PC-3 (cell line): ENCODE data around the gene SMIM17. TPM values are rescaled to one million over a fixed set of nuclear protein-coding genes. Genes with fewer than 3 reads are reported as not detected.

Experiments
- ATAC-seq: fragments of 200-7000 bp; cut with Tn5 transposase; 2 replicates; pipeline ENCODE4 v1.9.1; 2020; ENCODE audit warnings: mild to moderate bottlenecking, moderate library complexity
- BruUV-seq: library from RNA; stranded (reverse); fragments of 400-500 nt; replicated peaks from 2 replicates; lab custom pipeline; 2021; lab: Mats Ljungman, UMichigan
- CTCF ChIA-PET: fragments of 300-600 bp; sonication (Branson Sonifier 250); formaldehyde crosslinking; loops from one replicate; lab custom pipeline; 2022; ENCODE audit warnings: antibody characterized with exemption; lab: Charles Lee
- POLR2A ChIA-PET: fragments of 300-600 bp; sonication (Branson Sonifier 250); formaldehyde crosslinking; loops from one replicate; lab custom pipeline; 2022; ENCODE audit warnings: antibody characterized with exemption; ENCODE audit not compliant: unreplicated experiment; lab: Charles Lee
- DNase-seq: peaks from one replicate; pipeline ENCODE4 v3.0.0-alpha.2; 2015
- H2AFZ ChIP-seq: fragments of 300-600 bp; sonication (generic); 2 replicates; pipeline ENCODE4 v1.6.0; 2016; ENCODE audit warnings: antibody characterized with exemption, low read length
- H3F3A ChIP-seq: fragments of 300-600 bp; sonication (generic); one replicate; pipeline ENCODE4 v1.6.0; 2017; ENCODE audit warnings: antibody characterized with exemption, low read length, control low read depth, mild to moderate bottlenecking; ENCODE audit not compliant: unreplicated experiment
- H3K27ac ChIP-seq: fragments of 300-600 bp; sonication (generic); 2 replicates; pipeline ENCODE4 v1.5.1; 2016; ENCODE audit warnings: mild to moderate bottlenecking, low read length
- H3K27me3 ChIP-seq: fragments of 300-600 bp; sonication (generic); 2 replicates; pipeline ENCODE4 v1.6.1; 2016; ENCODE audit warnings: low read length, mixed read lengths
- H3K36me3 ChIP-seq: fragments of 300-600 bp; sonication (generic); 2 replicates; pipeline ENCODE4 v1.6.1; 2016; ENCODE audit warnings: low read depth, mixed run types, low read length, mixed read lengths
- H3K4me1 ChIP-seq: fragments of 300-600 bp; sonication (generic); 2 replicates; pipeline ENCODE4 v1.5.1; 2016; ENCODE audit warnings: low read length; ENCODE audit not compliant: insufficient read depth
- H3K4me2 ChIP-seq: fragments of 300-600 bp; sonication (generic); 2 replicates; pipeline ENCODE4 v1.6.0; 2016; ENCODE audit warnings: low read length
- H3K4me3 ChIP-seq: fragments of 300-600 bp; sonication (generic); 2 replicates; pipeline ENCODE4 v1.5.1; 2016; ENCODE audit warnings: mild to moderate bottlenecking, low read length, mixed read lengths
- H3K79me2 ChIP-seq: fragments of 300-600 bp; sonication (generic); 2 replicates; pipeline ENCODE4 v1.6.1; 2017; ENCODE audit warnings: low read length, mixed read lengths
- H3K9ac ChIP-seq: fragments of 300-600 bp; sonication (generic); 2 replicates; pipeline ENCODE4 v1.6.0; 2016; ENCODE audit warnings: mild to moderate bottlenecking, low read length
- H3K9me2 ChIP-seq: fragments of 300-600 bp; sonication (generic); replicated peaks from 2 replicates; pipeline ENCODE4 v1.6.1; 2016; ENCODE audit warnings: mixed run types, low read length, mixed read lengths
- H3K9me3 ChIP-seq: fragments of 300-600 bp; sonication (generic); 2 replicates; pipeline ENCODE4 v1.6.1; 2016; ENCODE audit warnings: low read length, mixed read lengths
- H4K20me1 ChIP-seq: fragments of 300-600 bp; sonication (generic); 2 replicates; pipeline ENCODE4 v1.6.1; 2016; ENCODE audit warnings: low read length, mixed read lengths
- EZH2 ChIP-seq: fragments of 300-600 bp; sonication (generic); IDR thresholded peaks from one replicate; pipeline ENCODE4 v1.6.1; 2017; ENCODE audit warnings: antibody characterized with exemption, mild to moderate bottlenecking, low read length; ENCODE audit not compliant: unreplicated experiment
- EZH2phosphoT487 ChIP-seq: fragments of 300-600 bp; sonication (generic); IDR thresholded peaks from 2 replicates; pipeline ENCODE4 v1.6.1; 2018; ENCODE audit warnings: mild to moderate bottlenecking, antibody characterized with exemption, low read length, borderline replicate concordance
- intact Hi-C: fragments of 100-400 bp; cut with micrococcal nuclease; formaldehyde crosslinking; loops from 2 replicates; pipeline ENCODE4 v1.9.0; 2023
- total RNA-seq: library from RNA; depleted of rRNA; stranded (reverse); fragments of >200 nt; gene quantifications from 2 replicates; pipeline ENCODE4 v1.2.3, GENCODE V29; 2014
- TF ChIP-seq, protein P1 (sequence below): fragments of 300-600 bp; sonication (generic); conservative IDR thresholded peaks from 2 replicates; pipeline ENCODE4 v1.5.1; 2017; ENCODE audit warnings: antibody characterized with exemption, low read depth, mild to moderate bottlenecking, low read length

SMIM17 gene
- total RNA-seq, 1 experiment from 2014 or later, result not detected

DNA sequence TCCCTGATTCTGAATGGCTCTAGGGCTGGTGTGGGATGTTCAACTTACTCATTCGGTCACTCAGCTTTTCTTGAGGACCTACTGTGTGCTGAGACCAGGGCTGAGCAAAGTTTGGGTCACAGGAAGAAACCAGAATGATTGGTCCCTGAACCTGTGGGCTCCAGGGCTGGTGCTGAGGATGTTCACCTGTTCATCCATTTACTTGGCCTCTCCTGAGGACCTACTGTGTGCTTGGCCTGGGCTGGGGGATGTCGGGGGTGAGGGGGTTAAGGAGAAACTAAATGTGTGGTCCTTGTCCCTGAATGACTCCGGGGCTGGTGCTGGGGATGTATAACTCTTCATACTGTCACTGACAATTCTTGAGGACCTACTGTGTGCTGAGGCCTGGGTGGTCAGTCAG lies 18.3 kb downstream of the SMIM17 start:
- POLR2A ChIA-PET, result no interaction called here
- no peak overlapping the region for H3K9ac ChIP-seq

DNA sequence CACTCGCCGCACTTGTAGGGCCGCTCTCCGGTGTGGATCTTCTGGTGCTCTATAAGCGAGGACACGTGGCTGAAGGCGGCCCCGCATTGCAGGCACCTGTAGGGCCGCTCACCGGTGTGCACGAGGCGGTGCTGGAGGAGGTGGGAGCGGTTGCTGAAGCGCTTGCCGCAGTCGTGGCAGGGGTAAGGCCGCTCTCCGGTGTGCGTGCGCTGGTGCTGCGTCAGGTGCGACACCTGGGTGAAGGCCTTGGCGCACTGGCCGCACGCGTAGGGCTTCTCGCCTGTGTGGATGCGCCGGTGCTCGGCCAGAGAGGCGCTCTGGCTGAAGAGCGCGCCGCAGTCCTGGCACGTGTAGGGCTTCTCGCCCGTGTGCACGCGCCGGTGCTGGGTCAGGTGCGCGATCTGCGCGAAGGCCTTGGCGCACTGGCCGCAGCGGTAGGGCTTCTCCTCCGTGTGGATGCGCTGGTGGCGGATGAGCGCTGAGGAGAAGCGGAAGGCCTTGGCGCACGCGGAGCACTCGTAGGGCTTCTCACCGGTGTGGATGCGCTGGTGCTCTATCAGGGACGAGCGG lies 21.1 kb downstream of the SMIM17 start:
- no peaks in the 10 kb centered on the region for H3K36me3 ChIP-seq
- ATAC-seq, result no peak
- no peaks in the 10 kb centered on the region for H3K79me2 ChIP-seq
- H3K9ac ChIP-seq, result no peak overlapping the region
- no TSS peak for BruUV-seq
- H3K4me3 ChIP-seq, result no peak overlapping the region
- DNase-seq, result no peak
- H3K9me2 ChIP-seq, result no peaks in the 10 kb centered on the region
- intact Hi-C loops, result no loop called here
- H3K4me1 ChIP-seq, result no peaks in the 10 kb centered on the region
- no peak overlapping the region for H3K27ac ChIP-seq
- H3K27me3 ChIP-seq, result no peaks in the 10 kb centered on the region
- TF ChIP-seq, protein P1, sequence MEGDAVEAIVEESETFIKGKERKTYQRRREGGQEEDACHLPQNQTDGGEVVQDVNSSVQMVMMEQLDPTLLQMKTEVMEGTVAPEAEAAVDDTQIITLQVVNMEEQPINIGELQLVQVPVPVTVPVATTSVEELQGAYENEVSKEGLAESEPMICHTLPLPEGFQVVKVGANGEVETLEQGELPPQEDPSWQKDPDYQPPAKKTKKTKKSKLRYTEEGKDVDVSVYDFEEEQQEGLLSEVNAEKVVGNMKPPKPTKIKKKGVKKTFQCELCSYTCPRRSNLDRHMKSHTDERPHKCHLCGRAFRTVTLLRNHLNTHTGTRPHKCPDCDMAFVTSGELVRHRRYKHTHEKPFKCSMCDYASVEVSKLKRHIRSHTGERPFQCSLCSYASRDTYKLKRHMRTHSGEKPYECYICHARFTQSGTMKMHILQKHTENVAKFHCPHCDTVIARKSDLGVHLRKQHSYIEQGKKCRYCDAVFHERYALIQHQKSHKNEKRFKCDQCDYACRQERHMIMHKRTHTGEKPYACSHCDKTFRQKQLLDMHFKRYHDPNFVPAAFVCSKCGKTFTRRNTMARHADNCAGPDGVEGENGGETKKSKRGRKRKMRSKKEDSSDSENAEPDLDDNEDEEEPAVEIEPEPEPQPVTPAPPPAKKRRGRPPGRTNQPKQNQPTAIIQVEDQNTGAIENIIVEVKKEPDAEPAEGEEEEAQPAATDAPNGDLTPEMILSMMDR, result no peak
- no peak for TF ChIP-seq EZH2phosphoT487
- no peak for TF ChIP-seq EZH2
- peaks cover 50% of the 10 kb centered on the region for H3K9me3 ChIP-seq
- no peak overlapping the region for H3K4me2 ChIP-seq
- ChIA-PET POLR2A (no interaction called here), CTCF (no interaction called here)
- H4K20me1 ChIP-seq, result no peaks in the 10 kb centered on the region
- H2AFZ ChIP-seq, result no peak overlapping the region
- H3F3A ChIP-seq, result no peaks in the 10 kb centered on the region

More for the DNA sequence above, 18.3 kb downstream of the SMIM17 start:
- CTCF ChIA-PET, result no interaction called here
- TF ChIP-seq EZH2 (no peak), EZH2phosphoT487 (no peak)
- TF ChIP-seq, protein P1, result no peak
- Histone ChIP-seq H3K36me3 (no peaks in the 10 kb centered on the region), H4K20me1 (no peaks in the 10 kb centered on the region), H3K9me2 (no peaks in the 10 kb centered on the region), H3K27me3 (no peaks in the 10 kb centered on the region), H3K27ac (no peak overlapping the region), H3K4me1 (no peaks in the 10 kb centered on the region), H3K79me2 (no peaks in the 10 kb centered on the region), H3K4me3 (no peak overlapping the region), H3K4me2 (no peak overlapping the region), H2AFZ (no peak overlapping the region), H3F3A (no peaks in the 10 kb centered on the region), H3K9me3 (peaks cover 56% of the 10 kb centered on the region)
- intact Hi-C loops, result no loop called here
- DNase-seq, result no peak
- no peak for ATAC-seq
- no TSS peak for BruUV-seq

DNA sequence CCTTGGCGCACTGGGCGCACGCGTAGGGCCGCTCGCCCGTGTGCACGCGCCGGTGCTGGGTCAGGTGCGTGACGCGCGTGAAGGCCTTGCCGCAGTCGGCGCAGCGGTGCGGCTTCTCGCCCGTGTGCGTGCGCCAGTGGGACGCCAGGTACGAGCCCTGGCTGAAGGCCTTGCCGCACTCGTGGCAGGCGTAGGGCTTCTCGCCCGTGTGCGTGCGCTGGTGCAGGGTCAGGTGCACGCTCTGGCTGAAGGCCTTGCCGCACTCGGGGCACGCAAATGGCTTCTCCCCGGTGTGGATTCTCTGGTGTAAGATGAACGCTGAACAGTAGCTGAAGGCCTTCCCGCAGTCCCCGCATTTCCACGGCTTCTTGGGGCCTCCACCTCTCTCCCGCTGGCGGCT lies 21.6 kb downstream of the SMIM17 start:
- ChIA-PET CTCF (no interaction called here), POLR2A (no interaction called here)
- TF ChIP-seq EZH2 (no peak), EZH2phosphoT487 (no peak)
- TF ChIP-seq, protein P1, result no peak
- DNase-seq (no peak), ATAC-seq (no peak)
- intact Hi-C loops, result no loop called here
- Histone ChIP-seq H3K79me2 (no peaks in the 10 kb centered on the region), H3F3A (no peaks in the 10 kb centered on the region), H3K27ac (no peak overlapping the region), H2AFZ (no peak overlapping the region), H3K36me3 (no peaks in the 10 kb centered on the region), H3K27me3 (no peaks in the 10 kb centered on the region), H3K4me3 (no peak overlapping the region), H3K4me1 (no peaks in the 10 kb centered on the region), H3K9me2 (no peaks in the 10 kb centered on the region), H3K9ac (no peak overlapping the region), H3K4me2 (no peak overlapping the region), H4K20me1 (no peaks in the 10 kb centered on the region), H3K9me3 (peaks cover 46% of the 10 kb centered on the region)
- no TSS peak for BruUV-seq
